T-cell (primary cell): ENCODE data around the gene ENTPD1. TPM values are rescaled to one million over a fixed set of nuclear protein-coding genes. Genes with fewer than 3 reads are reported as not detected.
A peak's percentile ranks its signal among the peaks of the same experiment; 100 is the strongest.

ENCODE experiments used
- ATAC-seq, 4 experiments: fragments of 200-7000 bp in 3 of 4; fragments of 150-1000 bp in 1 of 4; cut with Tn5 transposase; replicated peaks in 1 of 4; 1 replicate in 3 of 4; 2 replicates in 1 of 4; pipeline ENCODE4 v1.10.0; 2021; ENCODE audit warnings: moderate library complexity in 3 of 4, mild to moderate bottlenecking in 2 of 4, moderate number of reproducible peaks in 1 of 4
- CTCF ChIA-PET, 2 donors: fragments of 300-600 bp; sonication (Branson Sonifier 250); formaldehyde crosslinking; loops; one replicate each; lab custom pipeline; 2022; ENCODE audit warnings: antibody characterized with exemption in 2 of 2; lab: Charles Lee
- POLR2A ChIA-PET, 2 donors: fragments of 300-600 bp; sonication (Branson Sonifier 250); formaldehyde crosslinking; loops; one replicate each; lab custom pipeline; 2022; ENCODE audit warnings: antibody characterized with exemption in 2 of 2; lab: Charles Lee
- DNase-seq, 35 experiments: peaks; one replicate each; pipeline versions ENCODE4 v3.0.0 to v3.0.0-alpha.2; 2013 to 2023
- H3K27ac ChIP-seq: one replicate; pipeline ENCODE4 v1.5.1; 2013; ENCODE audit warnings: low read length
- H3K27me3 ChIP-seq, 2 experiments: replicated peaks in 1 of 2; 1 replicate in 1 of 2; 2 replicates in 1 of 2; pipeline versions ENCODE4 v1.6.1 to v1.7.0; 2013; ENCODE audit warnings: low read length in 1 of 2, mixed read lengths in 1 of 2; ENCODE audit not compliant: control insufficient read depth in 2 of 2, insufficient read depth in 2 of 2; ENCODE audit errors: extremely low read depth in 1 of 2
- H3K36me3 ChIP-seq, 2 donors: 1 replicate in 1 of 2; 2 replicates in 1 of 2; pipeline versions ENCODE4 v1.6.1 to v1.7.0; 2013; ENCODE audit warnings: low read length in 1 of 2; ENCODE audit not compliant: control insufficient read depth in 2 of 2, insufficient read depth in 1 of 2; ENCODE audit errors: extremely low read depth in 1 of 2
- H3K4me1 ChIP-seq, 2 experiments: 1 replicate in 1 of 2; 2 replicates in 1 of 2; pipeline versions ENCODE4 v1.6.1 to v1.7.0; 2013; ENCODE audit warnings: low read length in 2 of 2, mixed read lengths in 1 of 2; ENCODE audit not compliant: insufficient read depth in 2 of 2, control insufficient read depth in 1 of 2; ENCODE audit errors: extremely low read depth in 1 of 2
- H3K4me3 ChIP-seq, 2 donors: 1 replicate in 1 of 2; 2 replicates in 1 of 2; pipeline versions ENCODE4 v1.5.1 to v1.7.0; 2013; ENCODE audit warnings: mild to moderate bottlenecking in 2 of 2, low read length in 1 of 2, moderate library complexity in 1 of 2; ENCODE audit not compliant: control insufficient read depth in 1 of 2; ENCODE audit errors: extremely low read depth in 1 of 2
- H3K9me3 ChIP-seq: 2 replicates; pipeline ENCODE4 v1.7.0; 2013
- H3K27ac Mint-ChIP-seq, 2 donors: one replicate each; pipeline ENCODE4 v1.8.0; 2020 to 2021; ENCODE audit warnings: mild to moderate bottlenecking in 2 of 2, mixed read lengths in 2 of 2
- H3K27me3 Mint-ChIP-seq, 2 donors: one replicate each; pipeline ENCODE4 v1.8.0; 2021 to 2022; ENCODE audit warnings: mixed read lengths in 2 of 2
- H3K36me3 Mint-ChIP-seq: one replicate; pipeline ENCODE4 v1.8.0; 2021; ENCODE audit warnings: mixed read lengths
- H3K4me1 Mint-ChIP-seq, 3 donors: one replicate each; pipeline ENCODE4 v1.8.0; 2020 to 2022; ENCODE audit warnings: mixed read lengths in 3 of 3, mild to moderate bottlenecking in 1 of 3
- H3K4me3 Mint-ChIP-seq, 3 donors: one replicate each; pipeline ENCODE4 v1.8.0; 2020 to 2022; ENCODE audit warnings: mild to moderate bottlenecking in 3 of 3, mixed read lengths in 3 of 3, moderate library complexity in 3 of 3
- H3K9me3 Mint-ChIP-seq, 3 donors: one replicate each; pipeline ENCODE4 v1.8.0; 2020 to 2022; ENCODE audit warnings: mixed read lengths in 3 of 3
- WGBS: methylation state at CpG from one replicate; pipeline ENCODE4 v1.1.5; 2013; ENCODE audit warnings: missing lambda C conversion rate; ENCODE audit not compliant: insufficient coverage; 5-methylcytosine and 5-hydroxymethylcytosine counted together
- total RNA-seq, 35 experiments: library from RNA in 6 of 35; stranded (reverse) in 6 of 35; fragments of 120-200 nt in 1 of 35; gene quantifications; one replicate each; pipeline versions ENCODE4 v1.2.1 to v1.2.4 and lab custom pipeline; 2013 to 2026

ENTPD1 gene
- total RNA-seq, 5 donors from 2014 or later (not counting 1 experiment from before 2014, with no cell fraction given) = 1.5 to 4.6 (median 1.9) TPM

DNA sequence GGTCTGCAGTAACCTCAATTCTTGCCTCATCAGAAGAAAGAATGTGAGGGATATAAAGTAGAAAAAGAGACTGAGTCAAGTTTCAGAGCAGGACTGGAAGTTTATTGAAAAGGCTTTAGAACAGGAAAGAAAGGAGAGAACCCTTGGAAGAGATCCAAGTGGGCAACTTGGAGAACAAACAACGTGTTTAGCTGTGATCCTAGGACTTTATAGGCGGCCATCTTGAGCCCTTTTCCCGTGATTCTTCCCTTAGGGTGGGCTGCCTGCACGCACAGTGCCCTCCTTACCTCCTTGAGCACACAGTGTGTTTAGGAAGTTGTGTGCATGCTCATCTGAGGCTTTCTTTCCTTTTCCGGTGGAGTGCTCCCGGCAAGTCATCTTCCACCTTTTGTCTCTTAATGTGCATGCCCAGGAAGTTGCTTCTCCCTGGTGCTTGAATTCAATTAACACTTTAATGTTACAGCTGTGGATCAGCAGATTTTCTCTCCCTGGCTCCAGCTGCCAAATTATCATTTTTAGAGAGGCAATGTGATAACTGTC is 59.8 kb downstream of the ENTPD1 start:
- CTCF ChIA-PET = no interaction called here
- peaks cover 0 to 8% of the 10 kb centered on the region in 2 experiments for H3K4me1 ChIP-seq

DNA sequence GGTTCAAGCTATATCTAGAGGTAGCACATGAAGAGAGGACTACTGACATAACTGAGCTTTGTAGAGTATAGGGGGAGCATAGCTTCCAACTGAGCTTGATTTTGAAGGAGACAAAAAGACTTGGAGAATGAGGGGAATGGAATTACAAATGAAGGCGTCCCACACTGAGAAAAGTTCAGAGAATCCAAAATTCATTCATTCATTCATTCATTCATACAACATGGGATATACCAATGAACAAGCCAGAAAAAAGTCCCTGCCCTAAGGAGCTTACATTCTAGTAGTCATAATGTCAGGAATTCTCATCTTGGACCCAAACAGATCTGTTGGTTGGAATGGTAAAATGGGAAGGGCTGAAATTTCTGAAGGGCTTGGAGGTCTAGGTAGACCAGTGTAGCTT is 62.0 kb downstream of the ENTPD1 start:
- ChIA-PET CTCF (interaction anchor here (0.8 to 2.3 kb wide), 2 partner anchors 23 to 124 kb away, joined by 3 to 6 read pairs; partner anchors contain the start of gene TCTN3 (in 1 of the 2)), POLR2A (interaction anchor here in 1 of 2 donors (1.1 kb wide), 1 partner anchor 60 kb away, joined by 3 read pairs; no protein-coding TSS in a partner anchor)
- peaks cover 0 to 11% of the 10 kb centered on the region in 2 experiments for H3K4me1 ChIP-seq
- H3K9me3 ChIP-seq = no peaks in the 10 kb centered on the region
- H3K27me3 ChIP-seq = peaks cover 0 to 3% of the 10 kb centered on the region in 2 experiments
- no peak overlapping the region for H3K27ac ChIP-seq
- no peaks in the 10 kb centered on the region for H3K36me3 ChIP-seq
- no peak overlapping the region for H3K4me3 ChIP-seq
- WGBS = no CpG with 5 or more reads among the region's 1 CpG
- DNase-seq (no peak), ATAC-seq (no peak)
- H3K36me3 Mint-ChIP-seq = no peaks in the 10 kb centered on the region
- peaks cover 6 to 21% (median 16%) of the 10 kb centered on the region in 3 donors for H3K4me1 Mint-ChIP-seq
- no peaks in the 10 kb centered on the region for H3K9me3 Mint-ChIP-seq
- peaks cover 4 to 5% of the 10 kb centered on the region in 2 donors for H3K27me3 Mint-ChIP-seq
- H3K27ac Mint-ChIP-seq = no peak overlapping the region
- H3K4me3 Mint-ChIP-seq = no peak overlapping the region

More for the DNA sequence above, 59.8 kb downstream of the ENTPD1 start:
- no peaks in the 10 kb centered on the region for H3K9me3 ChIP-seq
- Mint-ChIP-seq H3K27me3 (peaks cover 5 to 7% of the 10 kb centered on the region in 2 donors), H3K27ac (no peak overlapping the region), H3K4me1 (peaks cover 4 to 19% (median 12%) of the 10 kb centered on the region in 3 donors), H3K4me3 (no peak overlapping the region), H3K36me3 (no peaks in the 10 kb centered on the region), H3K9me3 (no peaks in the 10 kb centered on the region)
- ATAC-seq (no peak), DNase-seq (no peak)
- no peaks in the 10 kb centered on the region for H3K36me3 ChIP-seq
- peaks cover 0 to 3% of the 10 kb centered on the region in 2 experiments for H3K27me3 ChIP-seq
- POLR2A ChIA-PET = no interaction called here
- 42% methylated on average over 3 of the region's 6 CpGs for WGBS
- H3K4me3 ChIP-seq = no peak overlapping the region
- no peak overlapping the region for H3K27ac ChIP-seq

DNA sequence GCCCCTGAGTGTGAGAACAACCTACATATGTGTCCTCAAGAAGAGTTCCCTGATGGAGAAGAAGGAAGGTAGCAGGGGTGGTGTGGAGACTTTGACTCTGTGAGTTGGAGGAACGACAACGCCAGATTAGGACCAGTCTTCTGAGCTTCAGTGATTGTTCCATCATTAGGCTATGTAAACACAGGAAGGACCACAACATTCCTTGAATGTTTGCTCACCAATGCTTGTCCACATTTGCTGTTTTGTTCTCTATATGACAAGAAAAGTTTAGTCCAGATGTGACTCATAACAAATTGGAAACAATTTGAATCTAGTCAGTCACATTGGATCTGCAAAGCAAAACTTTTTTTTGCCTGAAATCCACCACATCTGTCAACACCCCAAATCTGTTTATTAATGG is 62.7 kb downstream of the ENTPD1 start:
- DNase-seq (no peak), ATAC-seq (no peak)
- Mint-ChIP-seq H3K4me1 (peaks cover 6 to 21% (median 20%) of the 10 kb centered on the region in 3 donors), H3K36me3 (no peaks in the 10 kb centered on the region), H3K27me3 (peaks cover 5 to 7% of the 10 kb centered on the region in 2 donors), H3K9me3 (no peaks in the 10 kb centered on the region), H3K27ac (no peak overlapping the region), H3K4me3 (no peak overlapping the region)
- POLR2A ChIA-PET = interaction anchor here in 1 of 2 donors (1.1 kb wide), 1 partner anchor 59 kb away, joined by 3 read pairs; no protein-coding TSS in a partner anchor
- no peaks in the 10 kb centered on the region for H3K36me3 ChIP-seq
- H3K4me1 ChIP-seq = peaks cover 0 to 11% of the 10 kb centered on the region in 2 experiments
- no peak overlapping the region for H3K4me3 ChIP-seq
- WGBS = 100% methylated on average over 2 of the region's 2 CpGs
- CTCF ChIA-PET = interaction anchor here (0.6 to 2.3 kb wide), 3 partner anchors 22 to 125 kb away, joined by 3 to 6 read pairs (median 4); partner anchors contain the start of gene TCTN3 (in 1 of the 2)
- no peaks in the 10 kb centered on the region for H3K27me3 ChIP-seq
- no peaks in the 10 kb centered on the region for H3K9me3 ChIP-seq
- H3K27ac ChIP-seq = no peak overlapping the region

DNA sequence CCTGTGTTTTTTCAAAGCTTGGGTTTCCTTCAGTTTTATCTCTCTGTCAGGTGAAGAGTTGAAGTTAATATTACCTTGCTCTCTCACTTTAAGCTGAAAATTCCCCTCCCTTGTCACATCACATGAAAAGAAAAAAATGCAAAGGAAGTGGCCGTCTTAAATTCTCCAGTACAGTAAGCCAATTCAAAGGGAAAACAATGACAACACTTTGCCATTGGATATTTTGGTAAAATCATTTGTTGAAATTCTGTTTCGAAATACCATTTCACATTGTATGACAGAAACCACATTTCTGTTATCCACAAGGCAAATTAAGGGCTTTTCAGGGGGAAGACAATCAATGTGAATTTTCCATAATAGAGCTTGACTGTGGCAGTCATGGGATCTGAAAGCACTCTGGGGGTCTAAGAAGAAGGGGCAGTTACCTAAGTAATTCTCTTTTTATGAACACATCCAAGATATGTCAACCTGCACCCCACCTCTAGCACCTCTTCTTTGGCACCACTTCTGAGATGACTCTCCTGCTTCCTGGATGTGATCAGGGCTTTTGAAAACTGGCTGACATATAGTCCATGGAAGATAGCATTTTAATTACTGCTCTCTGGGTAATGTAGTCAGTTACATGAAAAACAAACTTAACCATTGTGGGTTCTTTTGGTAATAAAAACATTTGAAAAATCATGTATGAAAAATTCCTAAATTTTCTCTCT is 63.8 kb downstream of the ENTPD1 start:
- Histone ChIP-seq H3K4me1 (peaks cover 0 to 6% of the 10 kb centered on the region in 2 experiments), H3K36me3 (no peaks in the 10 kb centered on the region), H3K9me3 (no peaks in the 10 kb centered on the region), H3K4me3 (no peak overlapping the region), H3K27me3 (no peaks in the 10 kb centered on the region), H3K27ac (no peak overlapping the region)
- ChIA-PET CTCF (interaction anchor here (0.6 to 2.3 kb wide), 2 partner anchors 126 to 142 kb away, joined by 3 to 6 read pairs; partner anchors contain the start of gene TCTN3 (in 1 of the 2)), POLR2A (no interaction called here)
- Mint-ChIP-seq H3K36me3 (no peaks in the 10 kb centered on the region), H3K4me3 (no peak overlapping the region), H3K27me3 (peaks cover 5 to 7% of the 10 kb centered on the region in 2 donors), H3K27ac (peak overlapping the region in 1 of 2 donors; percentile 6), H3K9me3 (no peaks in the 10 kb centered on the region), H3K4me1 (peaks cover 2 to 16% (median 14%) of the 10 kb centered on the region in 3 donors)
- no peak for DNase-seq
- peak in 1 of 4 experiments; percentile 66 for ATAC-seq
- WGBS = no CpG with 5 or more reads among the region's 2 CpGs

DNA sequence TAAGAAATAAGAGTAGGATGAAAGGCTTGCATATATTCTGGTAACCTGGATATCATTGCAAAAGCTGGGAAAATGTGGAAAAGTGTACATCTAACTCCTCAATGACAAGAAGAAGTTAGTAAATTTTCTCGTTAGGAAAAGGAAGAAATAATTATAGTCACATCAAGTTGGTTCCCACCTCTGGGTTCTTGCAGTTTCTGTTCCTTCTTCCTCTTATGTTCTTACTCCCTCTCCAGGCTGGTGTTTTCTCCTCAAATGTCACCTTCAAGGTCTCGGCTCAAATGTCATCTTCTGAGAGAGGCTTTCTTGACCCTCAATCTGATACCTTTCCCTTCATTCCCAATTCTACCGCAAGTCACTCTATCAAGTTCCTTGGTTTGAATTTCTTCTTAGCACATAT is 64.4 kb downstream of the ENTPD1 start:
- POLR2A ChIA-PET = no interaction called here

DNA sequence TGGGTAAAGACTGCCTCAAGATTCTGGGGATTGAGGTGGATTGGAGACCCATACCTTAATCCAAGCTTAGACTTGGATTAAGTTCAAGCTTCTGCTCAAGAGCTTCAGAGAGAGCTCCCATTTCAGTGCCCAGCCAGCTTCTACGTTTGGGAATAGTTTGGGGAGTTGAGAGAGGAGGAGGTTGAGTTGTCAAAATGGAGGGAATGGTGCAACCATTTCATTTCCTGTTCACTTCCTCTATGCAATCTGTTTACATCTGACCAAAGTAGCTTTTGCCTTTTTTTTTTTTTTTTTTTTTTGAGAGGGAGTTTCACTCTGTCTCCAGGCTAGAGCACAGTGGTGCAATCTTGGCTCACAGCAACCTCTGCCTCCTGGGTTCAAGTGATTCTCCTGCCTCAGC is 65.8 kb downstream of the ENTPD1 start:
- Histone ChIP-seq H3K9me3 (no peaks in the 10 kb centered on the region), H3K27me3 (no peaks in the 10 kb centered on the region), H3K27ac (no peak overlapping the region), H3K4me1 (peaks cover 0 to 3% of the 10 kb centered on the region in 2 experiments), H3K4me3 (no peak overlapping the region), H3K36me3 (no peaks in the 10 kb centered on the region)
- no peaks in the 10 kb centered on the region for H3K36me3 Mint-ChIP-seq
- ChIA-PET POLR2A (interaction anchor here in 1 of 2 donors (0.7 kb wide), 1 partner anchor 11 kb away, joined by 3 read pairs; no protein-coding TSS in a partner anchor), CTCF (interaction anchor here in 1 of 2 donors (0.7 kb wide), 2 partner anchors 20 to 27 kb away, joined by 3 to 7 read pairs; no protein-coding TSS in a partner anchor)
- H3K9me3 Mint-ChIP-seq = no peaks in the 10 kb centered on the region
- no peak overlapping the region for H3K4me3 Mint-ChIP-seq
- H3K4me1 Mint-ChIP-seq = peaks cover 2 to 13% (median 11%) of the 10 kb centered on the region in 3 donors
- H3K27me3 Mint-ChIP-seq = peaks cover 5 to 9% of the 10 kb centered on the region in 2 donors
- no CpG with 5 or more reads among the region's 1 CpG for WGBS
- ATAC-seq = no peak
- no peak overlapping the region for H3K27ac Mint-ChIP-seq
- no peak for DNase-seq

More for the DNA sequence above, 64.4 kb downstream of the ENTPD1 start:
- H3K27me3 ChIP-seq = no peaks in the 10 kb centered on the region
- H3K4me1 ChIP-seq = peaks cover 0 to 3% of the 10 kb centered on the region in 2 experiments
- no peaks in the 10 kb centered on the region for H3K9me3 ChIP-seq
- Mint-ChIP-seq H3K27me3 (peaks cover 5 to 7% of the 10 kb centered on the region in 2 donors), H3K9me3 (no peaks in the 10 kb centered on the region), H3K36me3 (no peaks in the 10 kb centered on the region), H3K4me1 (peaks cover 2 to 13% (median 11%) of the 10 kb centered on the region in 3 donors), H3K4me3 (no peak overlapping the region), H3K27ac (no peak overlapping the region)
- ATAC-seq (no peak), DNase-seq (no peak)
- WGBS = 75% methylated on average over 1 of the region's 3 CpGs
- no peak overlapping the region for H3K4me3 ChIP-seq
- no peaks in the 10 kb centered on the region for H3K36me3 ChIP-seq
- CTCF ChIA-PET = interaction anchor here in 1 of 2 donors (0.6 kb wide), 1 partner anchor 141 kb away, joined by 3 read pairs; no protein-coding TSS in a partner anchor
- no peak overlapping the region for H3K27ac ChIP-seq
